ENCODE measurements around the gene RASSF6. TPM values are rescaled to one million over a fixed set of nuclear protein-coding genes. Genes with fewer than 3 reads are reported as not detected.

Gene RASSF6
- total and polyA plus RNA-seq, 2 of the 8 experiments (the other 6 are each of a cell fraction or from before 2014, with no cell fraction given): 0.03 to 0.28 TPM

GRCh38 chr4:73600954-73601353 lies 19.3 kb downstream of the RASSF6 start:
- Histone ChIP-seq H3K4ac (replicated peaks; ENCODE audit: insufficient read length, low read depth, low read length) (no peak overlapping the region), H2AK5ac (ENCODE audit: low read depth, low read length) (no peak overlapping the region), H3K23ac (ENCODE audit: insufficient read length) (no peak overlapping the region), H2AFZ (ENCODE audit: low read length) (no peak overlapping the region), H2BK120ac (replicated peaks; ENCODE audit: low read depth, low read length) (no peak overlapping the region), H2BK15ac (ENCODE audit: low read length) (no peak overlapping the region), H3K9me3 (ENCODE audit: insufficient read depth in 2 of 2, low read depth in 1 of 2, low read length in 1 of 2) (no peaks in the 10 kb centered on the region), H2BK5ac (ENCODE audit: low read depth, low read length) (no peak overlapping the region), H4K5ac (ENCODE audit: insufficient read length, low read depth, low read length) (no peak overlapping the region), H3K27ac (ENCODE audit: low read depth, low read length) (no peak overlapping the region), H3K4me3 (ENCODE audit: extremely low read depth in 1 of 4, insufficient read depth in 2 of 4, low read depth in 3 of 4, low read length in 4 of 4) (no peak overlapping the region), H3K14ac (ENCODE audit: insufficient read length) (no peak overlapping the region), H3K4me2 (ENCODE audit: insufficient read depth in 1 of 2, low read depth in 2 of 2, low read length in 2 of 2) (no peak overlapping the region), H3K23me2 (ENCODE audit: low read depth, low read length) (no peaks in the 10 kb centered on the region), H4K8ac (ENCODE audit: extremely low read depth, insufficient read depth, low read length) (no peak overlapping the region), H4K20me1 (replicated peaks in 1 of 2; ENCODE audit: control insufficient read depth in 1 of 2, insufficient read depth in 2 of 2, low read length in 2 of 2) (no peaks in the 10 kb centered on the region), H3K79me2 (ENCODE audit: control insufficient read depth in 1 of 2, insufficient read depth in 2 of 2, low read length in 2 of 2) (no peaks in the 10 kb centered on the region), H3K36me3 (ENCODE audit: control insufficient read depth in 2 of 4, insufficient read depth in 4 of 4, low read length in 3 of 4) (no peaks in the 10 kb centered on the region), H3K27me3 (replicated peaks in 1 of 4; ENCODE audit: control insufficient read depth in 3 of 4, extremely low read depth in 1 of 4, insufficient read depth in 3 of 4, low read length in 3 of 4) (no peaks in the 10 kb centered on the region), H3K9ac (replicated peaks in 1 of 4; ENCODE audit: extremely low read depth in 1 of 4, low read depth in 3 of 4, low read length in 3 of 4) (no peak overlapping the region), H3K56ac (replicated peaks; ENCODE audit: insufficient read length, low read depth, low read length) (no peak overlapping the region), H2BK12ac (ENCODE audit: low read depth, low read length) (no peak overlapping the region), H3K18ac (ENCODE audit: extremely low read depth, low read length) (no peak overlapping the region), H2BK20ac (ENCODE audit: low read length) (no peak overlapping the region), H3K79me1 (ENCODE audit: low read depth, low read length) (no peaks in the 10 kb centered on the region), H3K4me1 (replicated peaks in 1 of 4; ENCODE audit: control insufficient read depth in 3 of 4, insufficient read depth in 4 of 4, low read length in 3 of 4) (peaks cover 0 to 6% (median 6%) of the 10 kb centered on the region in 4 experiments; a peak in 2 of 7 replicates), H4K91ac (replicated peaks; ENCODE audit: insufficient read length, low read length) (no peak overlapping the region)
- ChIA-PET CTCF (ENCODE audit: partially characterized antibody) (no interaction called here), POLR2A (ENCODE audit: partially characterized antibody) (no interaction called here)
- no peak for FAIRE-seq
- no peak for DNase-seq (ENCODE audit: low read depth in 1 of 2, low spot score in 2 of 2)
- TF ChIP-seq TAF7 (optimal IDR thresholded peaks at IDR 0.05; ENCODE audit: borderline replicate concordance, low read depth, low read length) (no peak), ZNF274 (IDR thresholded peaks at IDR 0.05; ENCODE audit: borderline replicate concordance, extremely low read depth, low read length) (no peak), SUZ12 (IDR thresholded peaks at IDR 0.05; ENCODE audit: low read length) (no peak), SP4 (IDR thresholded peaks at IDR 0.05; ENCODE audit: low read length) (no peak), CREB1 (IDR thresholded peaks at IDR 0.05) (no peak), BRCA1 (IDR thresholded peaks at IDR 0.05; ENCODE audit: low read depth, low read length) (no peak), ATF3 (IDR thresholded peaks at IDR 0.05; ENCODE audit: insufficient read depth, low read depth, low read length) (no peak), MAX (IDR thresholded peaks at IDR 0.05) (no peak), GTF2F1 (IDR thresholded peaks at IDR 0.05; ENCODE audit: borderline replicate concordance, low read depth, low read length) (no peak), EZH2 (IDR thresholded peaks at IDR 0.05; ENCODE audit: low read depth, low read length, severe bottlenecking) (no peak), HDAC2 (IDR thresholded peaks at IDR 0.05; ENCODE audit: borderline replicate concordance in 1 of 2, low read depth in 2 of 2, low read length in 2 of 2) (no peak)

Data from H1 (cell line).